Measurements from ENCODE around the gene F8.

F8 gene

DNA sequence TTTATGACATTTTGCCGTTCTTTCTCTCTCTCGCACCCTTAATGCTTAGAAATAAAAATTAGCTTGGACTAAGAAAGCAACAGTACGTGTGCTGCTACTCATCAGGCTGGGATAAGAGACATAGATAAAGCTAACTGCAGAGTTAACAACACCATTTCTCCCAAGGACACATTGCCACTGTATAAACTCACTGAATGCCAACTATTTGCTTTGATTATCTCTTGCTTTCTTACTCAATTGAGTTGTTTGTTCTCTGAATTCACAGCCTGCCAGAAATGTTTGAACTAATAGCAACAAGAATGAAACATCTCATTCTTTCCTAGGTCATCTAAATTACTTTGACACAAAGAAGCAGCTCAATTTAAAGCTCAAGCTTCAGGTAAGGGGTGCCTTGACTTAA, 34.6 kb downstream of the F8 start (continued):
- TF ChIP-seq, protein P1, sequence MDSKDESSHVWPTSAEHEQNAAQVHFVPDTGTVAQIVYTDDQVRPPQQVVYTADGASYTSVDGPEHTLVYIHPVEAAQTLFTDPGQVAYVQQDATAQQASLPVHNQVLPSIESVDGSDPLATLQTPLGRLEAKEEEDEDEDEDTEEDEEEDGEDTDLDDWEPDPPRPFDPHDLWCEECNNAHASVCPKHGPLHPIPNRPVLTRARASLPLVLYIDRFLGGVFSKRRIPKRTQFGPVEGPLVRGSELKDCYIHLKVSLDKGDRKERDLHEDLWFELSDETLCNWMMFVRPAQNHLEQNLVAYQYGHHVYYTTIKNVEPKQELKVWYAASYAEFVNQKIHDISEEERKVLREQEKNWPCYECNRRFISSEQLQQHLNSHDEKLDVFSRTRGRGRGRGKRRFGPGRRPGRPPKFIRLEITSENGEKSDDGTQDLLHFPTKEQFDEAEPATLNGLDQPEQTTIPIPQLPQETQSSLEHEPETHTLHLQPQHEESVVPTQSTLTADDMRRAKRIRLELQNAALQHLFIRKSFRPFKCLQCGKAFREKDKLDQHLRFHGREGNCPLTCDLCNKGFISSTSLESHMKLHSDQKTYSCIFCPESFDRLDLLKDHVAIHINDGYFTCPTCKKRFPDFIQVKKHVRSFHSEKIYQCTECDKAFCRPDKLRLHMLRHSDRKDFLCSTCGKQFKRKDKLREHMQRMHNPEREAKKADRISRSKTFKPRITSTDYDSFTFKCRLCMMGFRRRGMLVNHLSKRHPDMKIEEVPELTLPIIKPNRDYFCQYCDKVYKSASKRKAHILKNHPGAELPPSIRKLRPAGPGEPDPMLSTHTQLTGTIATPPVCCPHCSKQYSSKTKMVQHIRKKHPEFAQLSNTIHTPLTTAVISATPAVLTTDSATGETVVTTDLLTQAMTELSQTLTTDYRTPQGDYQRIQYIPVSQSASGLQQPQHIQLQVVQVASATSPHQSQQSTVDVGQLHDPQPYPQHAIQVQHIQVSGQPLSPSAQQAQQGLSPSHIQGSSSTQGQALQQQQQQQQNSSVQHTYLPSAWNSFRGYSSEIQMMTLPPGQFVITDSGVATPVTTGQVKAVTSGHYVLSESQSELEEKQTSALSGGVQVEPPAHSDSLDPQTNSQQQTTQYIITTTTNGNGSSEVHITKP (tag by site-specific recombination; IDR thresholded peaks at IDR 0.05), result no peak
- no peak for TF ChIP-seq ZNF747 (tag by site-specific recombination; IDR thresholded peaks at IDR 0.05)
- TF ChIP-seq, protein P2, sequence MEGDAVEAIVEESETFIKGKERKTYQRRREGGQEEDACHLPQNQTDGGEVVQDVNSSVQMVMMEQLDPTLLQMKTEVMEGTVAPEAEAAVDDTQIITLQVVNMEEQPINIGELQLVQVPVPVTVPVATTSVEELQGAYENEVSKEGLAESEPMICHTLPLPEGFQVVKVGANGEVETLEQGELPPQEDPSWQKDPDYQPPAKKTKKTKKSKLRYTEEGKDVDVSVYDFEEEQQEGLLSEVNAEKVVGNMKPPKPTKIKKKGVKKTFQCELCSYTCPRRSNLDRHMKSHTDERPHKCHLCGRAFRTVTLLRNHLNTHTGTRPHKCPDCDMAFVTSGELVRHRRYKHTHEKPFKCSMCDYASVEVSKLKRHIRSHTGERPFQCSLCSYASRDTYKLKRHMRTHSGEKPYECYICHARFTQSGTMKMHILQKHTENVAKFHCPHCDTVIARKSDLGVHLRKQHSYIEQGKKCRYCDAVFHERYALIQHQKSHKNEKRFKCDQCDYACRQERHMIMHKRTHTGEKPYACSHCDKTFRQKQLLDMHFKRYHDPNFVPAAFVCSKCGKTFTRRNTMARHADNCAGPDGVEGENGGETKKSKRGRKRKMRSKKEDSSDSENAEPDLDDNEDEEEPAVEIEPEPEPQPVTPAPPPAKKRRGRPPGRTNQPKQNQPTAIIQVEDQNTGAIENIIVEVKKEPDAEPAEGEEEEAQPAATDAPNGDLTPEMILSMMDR (tag by site-specific recombination; IDR thresholded peaks at IDR 0.05), result no peak
- TF ChIP-seq WT1 (tag by site-specific recombination; IDR thresholded peaks at IDR 0.05), result no peak
- TF ChIP-seq, protein P3, sequence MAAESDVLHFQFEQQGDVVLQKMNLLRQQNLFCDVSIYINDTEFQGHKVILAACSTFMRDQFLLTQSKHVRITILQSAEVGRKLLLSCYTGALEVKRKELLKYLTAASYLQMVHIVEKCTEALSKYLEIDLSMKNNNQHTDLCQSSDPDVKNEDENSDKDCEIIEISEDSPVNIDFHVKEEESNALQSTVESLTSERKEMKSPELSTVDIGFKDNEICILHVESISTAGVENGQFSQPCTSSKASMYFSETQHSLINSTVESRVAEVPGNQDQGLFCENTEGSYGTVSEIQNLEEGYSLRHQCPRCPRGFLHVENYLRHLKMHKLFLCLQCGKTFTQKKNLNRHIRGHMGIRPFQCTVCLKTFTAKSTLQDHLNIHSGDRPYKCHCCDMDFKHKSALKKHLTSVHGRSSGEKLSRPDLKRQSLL (tag by site-specific recombination; IDR thresholded peaks at IDR 0.05), result no peak
- no peak for TF ChIP-seq YY1 (tag by site-specific recombination; IDR thresholded peaks at IDR 0.05)

DNA sequence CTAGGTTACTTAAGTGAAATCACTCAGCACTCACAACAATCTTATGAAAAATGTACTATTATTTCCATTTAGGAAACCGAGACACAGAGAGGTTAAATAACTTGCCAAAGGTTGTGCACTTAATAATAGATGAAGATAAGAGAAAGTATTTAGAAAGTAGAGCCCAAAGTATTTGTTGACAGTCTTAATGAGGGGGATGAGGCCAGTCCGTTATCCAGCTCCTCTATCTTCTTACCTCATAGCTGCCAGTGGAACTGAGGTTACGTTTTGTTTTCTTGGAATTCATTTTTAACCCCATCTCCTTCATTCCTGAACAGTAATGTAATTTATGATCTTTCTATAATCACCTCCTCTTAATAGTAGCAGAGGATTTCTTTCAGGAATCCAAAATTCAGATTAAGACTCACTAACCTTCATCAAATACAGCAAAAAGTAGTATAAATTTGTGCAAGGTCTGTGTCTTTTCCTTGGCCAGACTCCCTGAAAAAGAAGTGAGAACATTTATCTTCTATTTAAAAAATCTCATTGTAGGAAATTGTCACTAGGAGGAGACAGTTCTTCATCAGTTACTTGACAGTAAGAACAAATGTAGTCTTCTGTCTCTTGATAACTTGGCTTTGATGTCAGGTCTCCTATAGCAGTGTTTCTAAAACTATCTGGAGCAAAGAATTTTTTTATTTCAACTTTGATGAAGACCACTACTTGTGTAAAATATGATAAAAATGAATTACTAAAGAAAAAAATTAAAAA, 35.5 kb downstream of the F8 start:
- Histone ChIP-seq H3K36me3 (ENCODE audit: control insufficient read depth in 2 of 2, insufficient read depth in 1 of 2, low read length in 2 of 2) (no peaks in the 10 kb centered on the region), H3K27ac (ENCODE audit: extremely low read depth, low read depth, low read length) (no peak overlapping the region), H3K4me1 (ENCODE audit: control insufficient read depth, insufficient read depth, low read length) (no peaks in the 10 kb centered on the region), H3K9me3 (ENCODE audit: control insufficient read depth, insufficient read depth, low read depth, low read length) (no peaks in the 10 kb centered on the region), H3K4me3 (ENCODE audit: low read depth, low read length) (no peak overlapping the region)
- TF ChIP-seq ZNF654 (tag by site-specific recombination; IDR thresholded peaks at IDR 0.05; ENCODE audit: low read depth) (peak; percentile 30), ZNF596 (tag by site-specific recombination; IDR thresholded peaks at IDR 0.05) (no peak), ZNF521 (tag by site-specific recombination; IDR thresholded peaks at IDR 0.05) (no peak), ZNF707 (tag by site-specific recombination; IDR thresholded peaks at IDR 0.05) (no peak)
- CTCF ChIA-PET, result interaction anchor here (1.1 to 8.9 kb wide), 3 partner anchors 18 to 70 kb away, joined by 3 to 67 read pairs (median 7); no protein-coding TSS in a partner anchor
- POLR2A ChIA-PET, result no interaction called here

DNA sequence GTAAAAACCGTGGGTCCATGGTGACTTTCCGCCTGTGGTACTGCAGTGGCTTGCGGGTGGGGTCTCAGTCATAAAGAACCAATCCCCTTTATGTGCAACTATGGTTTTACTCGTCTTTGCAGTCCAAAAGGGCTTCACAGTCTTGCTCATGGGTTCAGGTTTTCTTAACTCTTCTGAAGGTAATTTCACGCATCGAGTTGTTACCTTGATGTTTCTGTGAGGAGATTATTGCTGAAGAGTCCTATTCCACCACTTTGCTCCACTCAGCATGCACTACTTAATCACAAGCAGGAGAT, 41.5 kb downstream of the F8 start:
- POLR2A ChIA-PET, result no interaction called here
- Histone ChIP-seq H3K36me3 (ENCODE audit: control insufficient read depth in 2 of 2, insufficient read depth in 1 of 2, low read length in 2 of 2) (no peaks in the 10 kb centered on the region), H3K27ac (ENCODE audit: extremely low read depth, low read depth, low read length) (no peak overlapping the region), H3K4me3 (ENCODE audit: low read depth, low read length) (no peak overlapping the region), H3K4me1 (ENCODE audit: control insufficient read depth, insufficient read depth, low read length) (no peaks in the 10 kb centered on the region), H3K9me3 (ENCODE audit: control insufficient read depth, insufficient read depth, low read depth, low read length) (peaks cover 5% of the 10 kb centered on the region; the same call in 1 of the 2 replicates)
- CTCF ChIA-PET, result interaction anchor here (0.7 to 8.9 kb wide), 7 partner anchors 17 to 309 kb away, joined by 3 to 67 read pairs (median 4); no protein-coding TSS in a partner anchor
- TF ChIP-seq WT1 (tag by site-specific recombination; IDR thresholded peaks at IDR 0.05) (no peak), ZNF501 (tag by site-specific recombination; IDR thresholded peaks at IDR 0.05) (no peak), ZNF350 (tag by site-specific recombination; IDR thresholded peaks at IDR 0.05) (no peak), ZBTB17 (tag by site-specific recombination; IDR thresholded peaks at IDR 0.05) (0 out of 2 replicates have a peak, but pooled peaks have one; percentile 6), HOXA7 (CRISPR knock-in tag; IDR thresholded peaks at IDR 0.05; ENCODE audit: borderline replicate concordance) (no peak)
- TF ChIP-seq, protein P2 (tag by site-specific recombination; IDR thresholded peaks at IDR 0.05), result 0 out of 2 replicates have a peak, but pooled peaks have one; percentile 5
- TF ChIP-seq, protein P4, sequence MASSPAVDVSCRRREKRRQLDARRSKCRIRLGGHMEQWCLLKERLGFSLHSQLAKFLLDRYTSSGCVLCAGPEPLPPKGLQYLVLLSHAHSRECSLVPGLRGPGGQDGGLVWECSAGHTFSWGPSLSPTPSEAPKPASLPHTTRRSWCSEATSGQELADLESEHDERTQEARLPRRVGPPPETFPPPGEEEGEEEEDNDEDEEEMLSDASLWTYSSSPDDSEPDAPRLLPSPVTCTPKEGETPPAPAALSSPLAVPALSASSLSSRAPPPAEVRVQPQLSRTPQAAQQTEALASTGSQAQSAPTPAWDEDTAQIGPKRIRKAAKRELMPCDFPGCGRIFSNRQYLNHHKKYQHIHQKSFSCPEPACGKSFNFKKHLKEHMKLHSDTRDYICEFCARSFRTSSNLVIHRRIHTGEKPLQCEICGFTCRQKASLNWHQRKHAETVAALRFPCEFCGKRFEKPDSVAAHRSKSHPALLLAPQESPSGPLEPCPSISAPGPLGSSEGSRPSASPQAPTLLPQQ (tag by site-specific recombination; IDR thresholded peaks at IDR 0.05), result no peak

All from HEK293 (cell line).